PFSK-1 (cell line): ENCODE results near the gene PPP1R2C.

ENCODE experiments used
- FOXP2 ChIP-seq: optimal IDR thresholded peaks from 2 replicates; pipeline ENCODE3; 2011; ENCODE audit warnings: borderline replicate concordance, control low read depth, inconsistent platforms; ENCODE audit not compliant: insufficient read depth; ENCODE audit errors: extremely low read length, extremely low read depth
- POLR2AphosphoS5 ChIP-seq: IDR thresholded peaks from 2 replicates; pipeline ENCODE4 v1.6.1; 2012; ENCODE audit warnings: low read depth, mild to moderate bottlenecking, control low read depth, low read length, moderate library complexity
- SIN3A ChIP-seq: IDR thresholded peaks from 2 replicates; pipeline ENCODE4 v1.6.1; 2012; ENCODE audit warnings: mild to moderate bottlenecking, low read length, moderate library complexity, borderline replicate concordance; ENCODE audit not compliant: insufficient read depth
- TAF1 ChIP-seq: IDR thresholded peaks from 2 replicates; pipeline ENCODE4 v1.6.1; 2012; ENCODE audit warnings: low read length, control low read depth, borderline replicate concordance; ENCODE audit not compliant: insufficient read depth
- TF ChIP-seq, protein P1 (sequence below), 2 experiments: IDR thresholded peaks; 2 replicates each; pipeline versions ENCODE4 v1.6.1 to v1.8.0; 2011 to 2012; ENCODE audit warnings: low read depth in 2 of 2, low read length in 2 of 2, control low read depth in 1 of 2, inconsistent platforms in 1 of 2, mild to moderate bottlenecking in 1 of 2, moderate library complexity in 1 of 2; ENCODE audit not compliant: insufficient read depth in 1 of 2

Gene PPP1R2C

DNA sequence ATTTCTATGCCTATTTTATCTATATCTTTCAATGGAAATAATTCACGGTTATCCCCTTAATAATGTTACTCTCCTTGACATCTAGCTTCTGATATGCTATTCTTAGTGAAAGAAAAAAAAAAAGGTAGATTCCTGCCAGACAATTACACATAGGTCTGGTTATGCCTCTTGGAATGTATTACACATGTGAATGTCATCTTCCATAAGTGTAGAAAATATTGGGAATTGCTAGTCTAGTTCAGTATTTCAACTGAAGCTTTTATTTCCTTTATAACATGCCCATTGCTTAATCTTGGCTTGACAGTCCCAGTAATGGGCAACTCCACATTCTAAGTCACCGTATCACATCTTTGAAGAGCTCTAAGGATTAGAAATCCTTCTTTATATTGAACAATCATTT, 25.4 kb upstream of the PPP1R2C start:
- TF ChIP-seq FOXP2, result no peak
- TF ChIP-seq POLR2AphosphoS5, result no peak
- TF ChIP-seq TAF1, result no peak
- TF ChIP-seq SIN3A, result no peak
- TF ChIP-seq, protein P1, sequence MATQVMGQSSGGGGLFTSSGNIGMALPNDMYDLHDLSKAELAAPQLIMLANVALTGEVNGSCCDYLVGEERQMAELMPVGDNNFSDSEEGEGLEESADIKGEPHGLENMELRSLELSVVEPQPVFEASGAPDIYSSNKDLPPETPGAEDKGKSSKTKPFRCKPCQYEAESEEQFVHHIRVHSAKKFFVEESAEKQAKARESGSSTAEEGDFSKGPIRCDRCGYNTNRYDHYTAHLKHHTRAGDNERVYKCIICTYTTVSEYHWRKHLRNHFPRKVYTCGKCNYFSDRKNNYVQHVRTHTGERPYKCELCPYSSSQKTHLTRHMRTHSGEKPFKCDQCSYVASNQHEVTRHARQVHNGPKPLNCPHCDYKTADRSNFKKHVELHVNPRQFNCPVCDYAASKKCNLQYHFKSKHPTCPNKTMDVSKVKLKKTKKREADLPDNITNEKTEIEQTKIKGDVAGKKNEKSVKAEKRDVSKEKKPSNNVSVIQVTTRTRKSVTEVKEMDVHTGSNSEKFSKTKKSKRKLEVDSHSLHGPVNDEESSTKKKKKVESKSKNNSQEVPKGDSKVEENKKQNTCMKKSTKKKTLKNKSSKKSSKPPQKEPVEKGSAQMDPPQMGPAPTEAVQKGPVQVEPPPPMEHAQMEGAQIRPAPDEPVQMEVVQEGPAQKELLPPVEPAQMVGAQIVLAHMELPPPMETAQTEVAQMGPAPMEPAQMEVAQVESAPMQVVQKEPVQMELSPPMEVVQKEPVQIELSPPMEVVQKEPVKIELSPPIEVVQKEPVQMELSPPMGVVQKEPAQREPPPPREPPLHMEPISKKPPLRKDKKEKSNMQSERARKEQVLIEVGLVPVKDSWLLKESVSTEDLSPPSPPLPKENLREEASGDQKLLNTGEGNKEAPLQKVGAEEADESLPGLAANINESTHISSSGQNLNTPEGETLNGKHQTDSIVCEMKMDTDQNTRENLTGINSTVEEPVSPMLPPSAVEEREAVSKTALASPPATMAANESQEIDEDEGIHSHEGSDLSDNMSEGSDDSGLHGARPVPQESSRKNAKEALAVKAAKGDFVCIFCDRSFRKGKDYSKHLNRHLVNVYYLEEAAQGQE (IDR thresholded peaks at IDR 0.05; ENCODE audit: insufficient read depth in 1 of 2, low read depth in 2 of 2, low read length in 2 of 2), result no peak

DNA sequence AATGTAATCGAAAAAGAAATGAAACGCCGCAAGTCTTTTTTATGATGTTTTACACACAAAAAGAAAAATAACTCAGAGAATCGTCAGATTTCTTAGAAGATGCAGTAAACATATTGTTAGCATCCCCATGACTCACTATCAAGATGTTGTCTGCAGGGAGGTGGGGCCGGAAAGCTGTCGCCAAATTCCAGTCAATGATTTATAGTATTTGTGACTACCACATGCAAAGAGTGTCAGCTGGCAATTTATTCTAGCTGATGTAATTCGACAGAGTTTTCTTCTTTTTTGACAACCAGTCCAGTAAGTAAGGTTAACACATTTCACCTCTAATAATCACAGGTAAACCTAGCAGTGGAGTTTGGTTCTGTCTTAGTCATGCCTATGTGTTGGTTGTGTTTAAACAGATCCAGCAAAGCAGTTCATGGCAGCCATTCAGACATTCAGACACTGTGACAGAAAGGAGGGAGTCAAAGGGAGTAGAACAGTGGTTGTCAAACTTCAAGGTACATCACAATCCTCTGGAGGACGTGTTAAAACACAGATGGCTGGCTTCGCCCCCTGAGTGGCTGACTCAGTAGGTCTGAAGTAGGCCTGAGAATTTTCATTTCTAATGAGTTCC, 19.8 kb upstream of the PPP1R2C start:
- TF ChIP-seq, protein P1 (IDR thresholded peaks at IDR 0.05; ENCODE audit: insufficient read depth in 1 of 2, low read depth in 2 of 2, low read length in 2 of 2), result no peak
- TF ChIP-seq FOXP2 (no peak), POLR2AphosphoS5 (no peak), TAF1 (no peak), SIN3A (no peak)

DNA sequence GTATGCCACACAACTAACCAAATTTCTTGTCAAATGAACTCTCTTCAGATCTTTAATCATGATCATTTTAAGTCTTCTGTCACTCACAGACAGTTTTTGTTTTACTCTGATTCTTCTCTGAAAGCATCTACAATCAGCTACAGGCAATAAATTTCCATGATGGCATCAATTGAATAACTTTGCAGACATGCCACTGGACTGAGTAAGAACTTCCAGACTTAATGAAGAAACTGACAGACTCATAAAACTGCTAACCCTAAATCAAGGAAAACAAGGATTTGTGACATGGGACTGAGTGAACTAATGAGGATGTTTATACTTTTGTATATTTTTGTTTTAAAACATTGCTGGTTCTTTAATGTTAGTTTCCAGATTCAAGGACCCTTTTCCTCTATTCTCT, 5.5 kb upstream of the PPP1R2C start:
- TF ChIP-seq POLR2AphosphoS5, result no peak

DNA sequence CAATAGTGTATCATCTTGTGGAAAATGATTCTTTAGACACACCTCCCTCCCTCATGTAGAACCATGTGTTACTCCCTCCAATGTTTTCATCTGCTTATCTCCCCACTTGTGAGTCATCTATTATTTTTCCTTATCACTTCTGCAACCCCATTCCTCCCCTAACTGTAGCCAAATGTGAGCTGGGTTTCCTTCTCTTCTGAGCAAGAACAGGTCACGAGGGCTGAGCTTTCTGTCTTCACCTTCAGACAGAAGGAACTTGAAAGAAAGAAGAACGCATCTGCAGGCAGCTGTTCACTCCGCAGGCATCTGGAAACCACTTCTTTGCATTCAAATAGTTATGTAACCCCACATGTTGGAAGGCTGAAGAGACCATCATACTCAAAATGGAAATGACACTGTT, 1.8 kb downstream of the PPP1R2C start:
- no peak for TF ChIP-seq SIN3A
- TF ChIP-seq TAF1, result no peak
- TF ChIP-seq, protein P1 (IDR thresholded peaks at IDR 0.05; ENCODE audit: insufficient read depth in 1 of 2, low read depth in 2 of 2, low read length in 2 of 2), result no peak
- no peak for TF ChIP-seq POLR2AphosphoS5
- TF ChIP-seq FOXP2, result no peak

DNA sequence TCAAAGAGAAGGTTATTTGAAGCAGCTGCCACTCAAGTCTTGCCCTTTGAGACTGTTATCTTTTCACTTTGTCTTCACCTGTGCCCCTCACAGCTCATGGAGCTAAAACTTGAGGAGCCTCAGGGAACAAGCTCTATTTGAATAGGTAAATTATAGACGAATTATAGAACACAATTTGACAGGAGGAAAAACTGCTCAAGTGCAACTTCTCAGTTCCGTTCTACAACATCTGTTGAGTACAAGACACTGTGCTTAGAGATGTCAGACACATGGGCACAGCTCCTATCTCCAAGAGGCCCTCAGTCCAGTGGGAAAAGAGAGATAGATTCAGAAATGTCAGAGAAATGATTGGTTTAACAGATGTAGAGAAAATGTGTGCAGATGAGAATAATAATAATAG, 5.1 kb downstream of the PPP1R2C start:
- TF ChIP-seq, protein P1 (IDR thresholded peaks at IDR 0.05; ENCODE audit: insufficient read depth in 1 of 2, low read depth in 2 of 2, low read length in 2 of 2), result no peak
- TF ChIP-seq SIN3A, result no peak
- TF ChIP-seq FOXP2, result no peak
- TF ChIP-seq TAF1, result no peak
- TF ChIP-seq POLR2AphosphoS5, result no peak
